ENCODE results near the gene MYO5B. TPM values are rescaled to one million over a fixed set of nuclear protein-coding genes. Genes with fewer than 3 reads are reported as not detected.

MYO5B gene
- total and polyA plus RNA-seq, 2 donors (not counting 1 experiment from before 2014, with no cell fraction given): 0.30 to 1.7 TPM

- no peaks in the 10 kb centered on the region for H3K4me1 Mint-ChIP-seq
- Histone ChIP-seq H2AFZ (ENCODE audit: insufficient read depth, low read depth, low read length, poor library complexity, severe bottlenecking) (no peak overlapping the region), H3K27ac (ENCODE audit: low read length in 2 of 2) (no peak overlapping the region), H3K9ac (ENCODE audit: low read length) (no peak overlapping the region), H4K20me1 (ENCODE audit: control insufficient read depth, insufficient read depth, low read length, poor library complexity, severe bottlenecking) (no peaks in the 10 kb centered on the region), H3K9me3 (ENCODE audit: control extremely low read depth in 1 of 3, control insufficient read depth in 2 of 3, insufficient read depth in 1 of 3, low read length in 2 of 3) (peaks cover 0 to 2% (median 0%) of the 10 kb centered on the region in 3 donors), H3K79me2 (ENCODE audit: control insufficient read depth, insufficient read depth, low read length) (no peaks in the 10 kb centered on the region), H3K27me3 (replicated peaks in 1 of 4; ENCODE audit: control extremely low read depth in 1 of 4, control insufficient read depth in 3 of 4, insufficient read depth in 4 of 4, low read length in 3 of 4) (no peaks in the 10 kb centered on the region), H3K4me2 (replicated peaks; ENCODE audit: low read depth, low read length, poor library complexity, severe bottlenecking) (no peak overlapping the region), H3K4me3 (ENCODE audit: control extremely low read depth in 1 of 5, extremely low read depth in 1 of 5, insufficient read depth in 1 of 5, low read depth in 2 of 5, low read length in 4 of 5) (no peak overlapping the region), H3K4me1 (ENCODE audit: control insufficient read depth in 2 of 2, insufficient read depth in 2 of 2, low read length in 2 of 2) (peaks cover 0 to 10% of the 10 kb centered on the region in 2 donors), H3K36me3 (replicated peaks in 1 of 2; ENCODE audit: control extremely low read depth in 1 of 2, control insufficient read depth in 1 of 2, extremely low read depth in 1 of 2, insufficient read depth in 2 of 2, low read length in 1 of 2) (no peaks in the 10 kb centered on the region)
- 81% methylated on average over 4 of the region's 6 CpGs for WGBS (ENCODE audit: insufficient coverage)
- CTCF ChIA-PET: no interaction called here
- intact Hi-C loops (cut with micrococcal nuclease): no loop called here
- no peak overlapping the region for H3K27ac Mint-ChIP-seq
- H3K4me3 Mint-ChIP-seq: no peak overlapping the region
- POLR2A ChIA-PET: no interaction called here
- ATAC-seq (ENCODE audit: low read depth) (no peak), DNase-seq (no peak)
- no peaks in the 10 kb centered on the region for H3K9me3 Mint-ChIP-seq (ENCODE audit: insufficient read depth)
- TF ChIP-seq CTCF (IDR thresholded peaks at IDR 0.05): no peak
- TF ChIP-seq EZH2 (IDR thresholded peaks at IDR 0.05; ENCODE audit: borderline replicate concordance, insufficient read depth, low read depth, low read length, poor library complexity, severe bottlenecking): no peak
- peaks cover 27% of the 10 kb centered on the region for H3K27me3 Mint-ChIP-seq
These were observed 104.3 kb downstream of the MYO5B start for GRCh38 chr18:50090370-50091312.

GRCh38 chr18:50089702-50090101 lies 105.2 kb downstream of the MYO5B start:
- H3K4me2 ChIP-seq (replicated peaks; ENCODE audit: low read depth, low read length, poor library complexity, severe bottlenecking): no peak overlapping the region
- peaks cover 0 to 2% (median 0%) of the 10 kb centered on the region in 3 donors for H3K9me3 ChIP-seq (ENCODE audit: control extremely low read depth in 1 of 3, control insufficient read depth in 2 of 3, insufficient read depth in 1 of 3, low read length in 2 of 3)
- Mint-ChIP-seq H3K27me3 (peaks cover 27% of the 10 kb centered on the region), H3K9me3 (ENCODE audit: insufficient read depth) (no peaks in the 10 kb centered on the region), H3K27ac (no peak overlapping the region), H3K4me3 (no peak overlapping the region), H3K4me1 (no peaks in the 10 kb centered on the region)
- DNase-seq (no peak), ATAC-seq (ENCODE audit: low read depth) (no peak)
- H3K79me2 ChIP-seq (ENCODE audit: control insufficient read depth, insufficient read depth, low read length): no peaks in the 10 kb centered on the region
- H3K36me3 ChIP-seq (replicated peaks in 1 of 2; ENCODE audit: control extremely low read depth in 1 of 2, control insufficient read depth in 1 of 2, extremely low read depth in 1 of 2, insufficient read depth in 2 of 2, low read length in 1 of 2): no peaks in the 10 kb centered on the region
- WGBS (ENCODE audit: insufficient coverage): 82% methylated on average over 7 of the region's 9 CpGs
- CTCF ChIA-PET: no interaction called here
- no peak overlapping the region for H3K9ac ChIP-seq (ENCODE audit: low read length)
- TF ChIP-seq EZH2 (IDR thresholded peaks at IDR 0.05; ENCODE audit: borderline replicate concordance, insufficient read depth, low read depth, low read length, poor library complexity, severe bottlenecking) (no peak), CTCF (IDR thresholded peaks at IDR 0.05) (no peak)
- H3K27me3 ChIP-seq (replicated peaks in 1 of 4; ENCODE audit: control extremely low read depth in 1 of 4, control insufficient read depth in 3 of 4, insufficient read depth in 4 of 4, low read length in 3 of 4): no peaks in the 10 kb centered on the region
- POLR2A ChIA-PET: no interaction called here
- H2AFZ ChIP-seq (ENCODE audit: insufficient read depth, low read depth, low read length, poor library complexity, severe bottlenecking): no peak overlapping the region
- intact Hi-C loops (cut with micrococcal nuclease): no loop called here
- no peaks in the 10 kb centered on the region for H4K20me1 ChIP-seq (ENCODE audit: control insufficient read depth, insufficient read depth, low read length, poor library complexity, severe bottlenecking)
- H3K4me3 ChIP-seq (ENCODE audit: control extremely low read depth in 1 of 5, extremely low read depth in 1 of 5, insufficient read depth in 1 of 5, low read depth in 2 of 5, low read length in 4 of 5): no peak overlapping the region
- no peak overlapping the region for H3K27ac ChIP-seq (ENCODE audit: low read length in 2 of 2)
- peaks cover 0 to 10% of the 10 kb centered on the region in 2 donors for H3K4me1 ChIP-seq (ENCODE audit: control insufficient read depth in 2 of 2, insufficient read depth in 2 of 2, low read length in 2 of 2)

Data from B cell (primary cell).